Neuron (in vitro differentiated cells): ENCODE results near the gene NRIP1.

Source experiments
- H2AFZ ChIP-seq: one replicate; pipeline ENCODE4 v1.6.1; 2013; ENCODE audit warnings: low read depth, mild to moderate bottlenecking, inconsistent platforms, low read length, moderate library complexity
- H3K27me3 ChIP-seq: one replicate; pipeline ENCODE4 v1.6.1; 2013; ENCODE audit warnings: low read length; ENCODE audit not compliant: insufficient read depth
- H3K36me3 ChIP-seq: one replicate; pipeline ENCODE4 v1.6.1; 2013; ENCODE audit warnings: low read length; ENCODE audit not compliant: insufficient read depth
- H3K4me1 ChIP-seq: one replicate; pipeline ENCODE4 v1.6.1; 2013; ENCODE audit warnings: low read length; ENCODE audit not compliant: insufficient read depth
- H3K4me3 ChIP-seq: 2 replicates; pipeline ENCODE4 v1.5.1; 2013; ENCODE audit warnings: mild to moderate bottlenecking, low read length, moderate library complexity
- H3K9me3 ChIP-seq: one replicate; pipeline ENCODE4 v1.6.1; 2013; ENCODE audit warnings: low read length

Gene NRIP1

GRCh38 chr21:15064576-15065391 lies at the start of gene NRIP1:
Gene NRIP1 (minus strand): TSS chr21:15065000. CDS start chr21:14968192, 96,808 bp downstream.
- Histone ChIP-seq H3K4me1 (peaks cover 27% of the 10 kb centered on the region), H3K36me3 (no peaks in the 10 kb centered on the region), H3K9me3 (no peaks in the 10 kb centered on the region), H3K27me3 (no peaks in the 10 kb centered on the region), H2AFZ (peak within 1 kb of the TSS; percentile 68), H3K4me3 (peak within 1 kb of the TSS; percentile 99)

DNA sequence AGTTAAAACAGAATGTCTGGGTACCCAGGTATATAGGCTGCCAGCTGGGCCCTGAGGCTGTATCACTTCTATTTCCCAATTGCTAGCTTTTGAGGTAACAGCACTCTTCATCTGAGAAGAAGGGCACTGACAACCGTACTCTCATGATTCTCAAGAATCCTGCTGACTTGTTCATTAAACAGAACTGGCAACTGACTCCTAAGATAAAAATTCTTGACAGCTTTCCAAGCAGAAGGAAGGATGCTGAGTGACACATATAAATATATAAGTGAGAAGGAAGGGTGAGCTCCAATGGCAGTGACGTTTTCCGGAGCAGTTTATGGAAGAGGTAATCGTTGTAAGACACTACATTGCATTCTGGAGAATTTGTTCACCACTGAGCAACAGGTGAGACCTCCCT lies 48.1 kb upstream of the NRIP1 start:
- Histone ChIP-seq H3K4me1 (no peaks in the 10 kb centered on the region), H2AFZ (no peak overlapping the region)

GRCh38 chr21:15108801-15109200 lies 44.0 kb upstream of the NRIP1 start:
- Histone ChIP-seq H2AFZ (no peak overlapping the region), H3K4me3 (no peak overlapping the region), H3K9me3 (no peaks in the 10 kb centered on the region), H3K4me1 (peaks cover 6% of the 10 kb centered on the region), H3K27me3 (no peaks in the 10 kb centered on the region), H3K36me3 (no peaks in the 10 kb centered on the region)

More for the DNA sequence above, 48.1 kb upstream of the NRIP1 start:
- Histone ChIP-seq H3K9me3 (no peaks in the 10 kb centered on the region), H3K4me3 (no peak overlapping the region), H3K27me3 (no peaks in the 10 kb centered on the region), H3K36me3 (no peaks in the 10 kb centered on the region)

GRCh38 chr21:15104470-15104869 lies 39.7 kb upstream of the NRIP1 start:
- Histone ChIP-seq H3K4me3 (no peak overlapping the region), H3K4me1 (peaks cover 6% of the 10 kb centered on the region), H3K9me3 (no peaks in the 10 kb centered on the region), H3K36me3 (no peaks in the 10 kb centered on the region), H3K27me3 (no peaks in the 10 kb centered on the region), H2AFZ (no peak overlapping the region)

DNA sequence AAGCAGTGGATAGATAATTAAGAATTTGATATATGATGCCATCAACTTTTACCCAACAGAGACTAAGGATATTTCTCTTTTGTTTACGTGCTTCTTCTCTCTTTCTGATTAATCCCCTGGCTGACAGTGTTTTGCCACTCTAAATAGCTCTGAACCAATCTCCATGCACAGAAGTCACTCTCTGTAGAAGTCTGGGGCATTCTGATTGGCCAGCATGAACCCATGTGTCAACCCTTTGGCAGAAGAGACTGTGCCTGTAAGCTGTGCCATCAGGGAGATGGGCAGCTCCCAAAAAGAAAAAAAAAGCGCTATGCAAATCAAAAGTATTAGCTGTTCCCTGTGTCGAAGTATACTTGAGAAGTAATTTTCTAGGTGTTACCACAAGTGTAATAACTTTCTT lies 34.1 kb upstream of the NRIP1 start:
- Histone ChIP-seq H3K4me3 (no peak overlapping the region), H3K36me3 (no peaks in the 10 kb centered on the region)

DNA sequence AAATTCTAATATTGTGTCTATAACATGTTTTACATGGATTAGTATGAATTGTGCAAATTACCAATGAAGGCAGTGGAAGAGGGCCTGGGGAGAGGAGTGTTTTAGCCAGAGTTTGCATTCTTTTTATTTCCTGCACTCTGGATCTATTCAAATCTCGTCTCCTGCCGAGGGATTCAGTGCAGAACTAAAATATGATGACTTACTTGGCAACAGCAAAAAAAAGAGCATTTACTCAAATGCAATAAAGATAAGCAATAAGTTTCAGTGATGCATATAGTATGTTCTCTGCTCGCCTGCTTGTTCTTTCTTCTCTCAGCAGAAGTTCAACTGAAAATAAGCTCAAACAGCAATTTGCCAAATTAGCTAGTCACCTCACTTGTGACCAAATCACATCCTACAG lies 33.4 kb upstream of the NRIP1 start:
- Histone ChIP-seq H3K4me3 (no peak overlapping the region), H3K36me3 (no peaks in the 10 kb centered on the region), H3K9me3 (no peaks in the 10 kb centered on the region), H3K27me3 (no peaks in the 10 kb centered on the region), H3K4me1 (no peaks in the 10 kb centered on the region), H2AFZ (no peak overlapping the region)

More for the DNA sequence above, 34.1 kb upstream of the NRIP1 start:
- Histone ChIP-seq H3K27me3 (no peaks in the 10 kb centered on the region), H3K9me3 (no peaks in the 10 kb centered on the region), H2AFZ (no peak overlapping the region), H3K4me1 (no peaks in the 10 kb centered on the region)

DNA sequence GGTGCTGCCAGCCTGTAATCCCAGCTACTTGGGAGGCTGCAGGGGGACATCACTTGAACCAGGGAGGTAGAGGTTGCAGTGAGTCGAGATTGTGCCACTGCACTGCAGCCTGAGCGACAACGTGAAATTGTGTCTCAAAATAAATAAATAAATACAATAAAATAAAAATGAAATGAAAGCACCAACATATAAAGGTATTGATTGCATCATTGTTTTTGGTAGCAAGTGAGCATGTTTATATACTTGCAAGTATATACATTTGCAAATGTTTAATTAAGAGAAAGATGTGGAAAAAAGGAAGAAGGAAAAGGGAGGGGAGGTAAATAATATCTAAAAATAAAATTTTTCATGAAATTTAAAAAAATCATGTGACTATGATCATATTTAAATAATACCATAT lies 32.8 kb upstream of the NRIP1 start:
- Histone ChIP-seq H3K27me3 (no peaks in the 10 kb centered on the region), H3K9me3 (no peaks in the 10 kb centered on the region), H3K4me1 (no peaks in the 10 kb centered on the region), H2AFZ (no peak overlapping the region), H3K4me3 (no peak overlapping the region), H3K36me3 (no peaks in the 10 kb centered on the region)

DNA sequence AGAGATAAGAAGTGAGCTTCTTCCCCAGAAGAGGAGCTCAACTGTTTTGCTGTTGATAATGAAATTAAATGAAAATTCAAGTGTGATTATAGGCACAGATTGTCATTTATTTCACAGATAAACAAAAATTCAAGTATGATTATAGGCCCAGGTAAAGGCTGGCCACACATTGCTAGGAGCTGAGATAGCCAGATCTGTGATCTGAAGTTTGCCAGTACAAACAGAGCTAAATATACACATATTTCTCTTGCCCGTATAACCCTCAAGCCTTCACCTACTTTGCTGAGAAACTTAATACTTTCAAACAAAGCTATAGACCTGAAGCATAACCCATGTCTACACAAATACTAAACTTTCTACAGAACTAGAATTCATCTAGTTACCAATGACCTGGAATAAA lies 31.3 kb upstream of the NRIP1 start:
- Histone ChIP-seq H3K4me3 (no peak overlapping the region), H2AFZ (no peak overlapping the region), H3K9me3 (no peaks in the 10 kb centered on the region), H3K4me1 (no peaks in the 10 kb centered on the region), H3K27me3 (no peaks in the 10 kb centered on the region), H3K36me3 (no peaks in the 10 kb centered on the region)

DNA sequence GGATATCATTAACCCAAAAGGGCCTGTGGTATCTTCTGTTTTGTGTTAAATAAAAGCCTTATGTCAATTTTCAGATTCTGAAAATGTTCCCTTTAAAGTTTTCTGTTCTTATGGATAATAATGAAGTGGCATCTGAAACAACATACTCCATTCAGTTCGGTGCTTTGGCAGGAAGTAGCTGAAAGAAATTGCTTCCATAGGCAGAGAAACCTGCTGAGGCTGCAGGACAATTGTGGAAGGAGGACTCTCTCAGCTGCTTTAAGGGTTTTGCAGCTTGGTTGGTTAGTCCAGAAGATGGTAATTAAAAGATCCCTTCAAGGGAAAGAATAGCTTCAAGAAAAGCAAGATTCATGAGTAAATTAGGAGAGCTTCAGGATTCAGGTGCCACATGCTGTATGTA lies 30.5 kb upstream of the NRIP1 start:
- Histone ChIP-seq H3K9me3 (no peaks in the 10 kb centered on the region), H3K27me3 (no peaks in the 10 kb centered on the region), H2AFZ (no peak overlapping the region), H3K4me1 (no peaks in the 10 kb centered on the region), H3K36me3 (no peaks in the 10 kb centered on the region), H3K4me3 (no peak overlapping the region)

GRCh38 chr21:15094706-15095105 lies 29.9 kb upstream of the NRIP1 start:
- no peak overlapping the region for H3K4me3 ChIP-seq
- no peaks in the 10 kb centered on the region for H3K9me3 ChIP-seq
- H3K27me3 ChIP-seq: no peaks in the 10 kb centered on the region
- H2AFZ ChIP-seq: no peak overlapping the region
- H3K36me3 ChIP-seq: no peaks in the 10 kb centered on the region
- no peaks in the 10 kb centered on the region for H3K4me1 ChIP-seq

- no peaks in the 10 kb centered on the region for H3K36me3 ChIP-seq
- no peaks in the 10 kb centered on the region for H3K4me1 ChIP-seq
- H3K27me3 ChIP-seq: no peaks in the 10 kb centered on the region
- H3K4me3 ChIP-seq: no peak overlapping the region
- H3K9me3 ChIP-seq: no peaks in the 10 kb centered on the region
- no peak overlapping the region for H2AFZ ChIP-seq
Observed at GRCh38 chr21:15093216-15093615, 28.4 kb upstream of the NRIP1 start.

DNA sequence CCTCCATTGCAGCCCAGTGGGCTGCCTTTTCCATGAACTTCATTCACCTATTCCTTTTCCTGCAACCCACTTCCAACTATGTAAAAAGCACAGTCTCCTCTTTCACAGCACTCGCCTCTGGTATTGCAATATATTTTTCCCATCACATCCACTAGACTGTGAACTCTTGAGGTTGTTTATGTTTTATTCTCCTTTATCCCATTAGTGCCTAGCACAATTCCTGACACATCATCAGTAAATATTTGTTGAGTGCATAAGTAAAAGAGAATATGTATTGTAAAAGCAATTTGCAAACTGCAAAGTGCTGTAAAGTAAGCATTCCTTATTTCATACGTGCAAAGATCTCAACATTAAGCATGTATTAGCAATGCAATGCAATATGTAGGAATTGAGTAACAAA lies 27.9 kb upstream of the NRIP1 start:
- Histone ChIP-seq H3K4me1 (no peaks in the 10 kb centered on the region), H3K36me3 (no peaks in the 10 kb centered on the region), H3K27me3 (no peaks in the 10 kb centered on the region), H3K4me3 (no peak overlapping the region), H3K9me3 (no peaks in the 10 kb centered on the region), H2AFZ (no peak overlapping the region)

GRCh38 chr21:15090390-15090789 lies 25.6 kb upstream of the NRIP1 start:
- Histone ChIP-seq H3K27me3 (no peaks in the 10 kb centered on the region), H3K9me3 (no peaks in the 10 kb centered on the region), H3K4me3 (no peak overlapping the region), H3K36me3 (no peaks in the 10 kb centered on the region), H3K4me1 (no peaks in the 10 kb centered on the region), H2AFZ (no peak overlapping the region)

DNA sequence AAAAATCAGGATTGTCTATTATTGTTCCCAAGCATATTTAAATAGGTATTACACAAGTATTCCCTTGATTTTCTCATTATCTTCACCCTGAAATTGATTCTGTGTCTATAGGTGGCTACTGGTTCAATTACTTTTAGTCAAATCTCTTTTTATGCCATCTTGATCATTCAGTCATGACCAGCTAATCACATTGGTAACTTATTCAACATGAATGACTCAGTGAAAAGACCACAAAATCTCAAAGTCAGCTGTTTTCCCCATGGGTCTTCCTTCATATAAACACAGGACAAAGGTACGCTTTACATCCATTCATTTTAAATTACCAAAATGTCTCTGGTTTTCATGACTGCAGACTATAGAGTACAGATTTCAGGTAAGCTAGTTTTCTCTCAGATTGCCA lies 23.7 kb upstream of the NRIP1 start:
- Histone ChIP-seq H3K4me3 (no peak overlapping the region), H3K36me3 (no peaks in the 10 kb centered on the region), H2AFZ (no peak overlapping the region), H3K27me3 (no peaks in the 10 kb centered on the region), H3K9me3 (no peaks in the 10 kb centered on the region), H3K4me1 (no peaks in the 10 kb centered on the region)
